HG02623 (cell line): ENCODE results near the gene GOLGA6L9.
A peak's percentile ranks its signal among the peaks of the same experiment; 100 is the strongest.
"Not testable (repeated sequence)": the region's sequence is repeated elsewhere in the genome, so short reads cannot be mapped to it uniquely, and the experiment has no call there.

Experiments used
- ATAC-seq: cut with Tn5 transposase; IDR thresholded peaks from one replicate; pipeline ENCODE4 v1.9.1; 2021; ENCODE audit warnings: moderate library complexity; ENCODE audit not compliant: unreplicated experiment

Gene GOLGA6L9

DNA sequence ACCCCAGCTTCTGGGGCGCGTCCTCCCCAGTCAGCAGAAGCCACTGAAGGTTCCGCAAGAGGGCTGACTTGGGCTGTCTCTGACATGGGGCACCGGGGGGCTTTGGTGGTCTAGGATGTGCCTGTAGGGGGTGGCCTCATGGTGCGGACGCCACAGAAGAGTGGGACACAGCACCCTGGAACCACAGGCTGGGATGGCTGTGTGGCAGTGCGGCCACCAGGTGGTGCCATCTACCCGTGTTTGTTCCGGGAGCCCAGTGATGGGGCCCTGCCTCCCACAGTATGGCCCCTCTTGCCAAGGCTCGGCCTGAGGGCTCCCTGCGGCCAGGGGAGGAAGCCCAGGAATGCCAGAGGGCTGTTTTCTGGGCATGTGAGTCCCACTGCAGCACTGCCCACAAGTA is 38.6 kb downstream of the GOLGA6L9 start:
- peak; percentile 71 for ATAC-seq

DNA sequence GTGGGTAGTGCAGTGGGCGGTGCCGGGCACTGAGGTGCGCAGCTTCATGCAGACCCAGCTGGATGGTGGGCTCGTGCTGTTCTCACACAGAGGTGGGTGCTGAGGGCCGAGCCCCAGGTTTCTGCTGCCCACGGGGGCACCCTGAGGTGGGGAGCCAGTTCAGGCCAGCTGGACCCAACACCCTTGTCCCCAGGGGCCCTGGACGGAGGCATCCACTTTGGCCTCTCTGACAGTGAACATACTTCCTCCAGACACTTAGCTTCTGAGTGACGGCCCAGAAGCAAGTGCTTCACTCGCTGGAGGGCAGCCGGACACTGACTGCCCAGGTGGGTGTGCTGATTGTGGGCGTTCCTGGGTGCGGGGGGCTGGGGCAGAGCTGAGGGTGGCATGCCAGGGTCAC is 39.8 kb downstream of the GOLGA6L9 start:
- not testable (repeated sequence) for ATAC-seq

DNA sequence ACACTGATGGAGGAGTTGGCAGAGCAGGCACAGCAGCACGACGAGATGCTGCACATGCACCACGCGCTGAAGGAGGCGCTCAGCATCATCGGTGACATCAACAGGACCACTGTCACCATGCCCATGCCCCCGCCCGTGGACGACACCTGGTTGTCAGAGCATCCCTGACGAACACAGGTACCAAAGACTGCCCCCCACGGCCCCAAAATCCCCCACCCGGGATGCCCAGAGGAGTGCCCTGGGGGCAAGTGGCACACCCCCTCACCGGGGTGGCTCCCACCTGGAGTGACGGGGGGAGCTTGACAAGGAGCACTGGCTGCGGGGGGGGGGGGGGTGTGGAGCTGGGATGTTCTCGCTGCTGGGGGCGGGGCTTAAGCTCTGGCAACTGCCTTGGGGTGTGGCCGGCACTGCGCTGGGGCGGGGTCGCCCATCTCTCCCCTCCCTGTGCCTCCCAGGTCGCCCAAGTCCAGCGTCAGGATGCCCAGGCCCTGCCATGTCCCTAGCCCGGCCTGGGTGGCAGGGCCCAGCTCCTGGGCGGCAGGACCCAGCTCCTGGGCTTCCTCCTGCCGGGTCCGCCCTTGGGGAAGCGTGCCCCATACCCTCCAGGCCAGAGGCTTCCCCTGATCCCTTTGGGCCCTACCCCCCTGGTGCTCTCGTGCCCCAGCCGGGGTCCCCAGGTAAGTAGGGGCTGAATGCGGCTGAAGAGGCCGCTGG is 42.8 kb downstream of the GOLGA6L9 start:
- ATAC-seq: not testable (repeated sequence)

DNA sequence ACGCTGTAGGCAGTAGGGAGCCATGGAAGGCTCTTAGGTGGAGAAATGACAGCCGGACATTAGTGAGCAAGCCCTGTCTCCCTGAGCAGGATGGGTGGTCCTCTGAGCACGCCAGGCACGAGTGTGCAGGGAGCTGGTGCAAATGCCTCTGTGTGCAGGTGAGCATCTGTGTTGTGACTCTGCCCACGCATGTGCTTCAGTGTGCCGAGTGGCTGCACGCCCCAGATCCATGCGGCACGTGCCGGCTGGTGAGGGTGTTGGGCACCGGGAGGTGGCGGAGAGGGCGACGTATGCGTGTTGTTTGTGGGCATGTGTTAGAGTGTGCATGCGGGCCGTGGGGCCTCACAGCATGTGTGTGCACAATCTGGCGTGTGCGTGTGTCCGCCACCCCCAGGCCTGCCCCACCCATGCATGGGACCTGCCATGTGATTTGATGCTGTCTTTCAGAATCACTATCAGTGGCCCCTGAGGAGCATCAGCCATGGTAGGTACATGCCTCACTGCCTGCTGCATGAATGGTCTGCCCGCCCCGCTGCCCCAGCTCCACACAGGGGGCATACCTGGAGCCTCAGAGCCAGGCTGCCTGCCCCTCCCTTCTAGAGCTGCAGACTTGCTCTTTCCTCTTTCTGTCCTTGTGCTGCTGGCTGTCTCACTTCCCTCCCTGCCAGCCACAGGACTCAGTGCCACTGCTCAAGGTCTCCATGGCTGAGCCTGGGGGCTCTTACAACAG is 45.1 kb downstream of the GOLGA6L9 start:
- not testable (repeated sequence) for ATAC-seq

DNA sequence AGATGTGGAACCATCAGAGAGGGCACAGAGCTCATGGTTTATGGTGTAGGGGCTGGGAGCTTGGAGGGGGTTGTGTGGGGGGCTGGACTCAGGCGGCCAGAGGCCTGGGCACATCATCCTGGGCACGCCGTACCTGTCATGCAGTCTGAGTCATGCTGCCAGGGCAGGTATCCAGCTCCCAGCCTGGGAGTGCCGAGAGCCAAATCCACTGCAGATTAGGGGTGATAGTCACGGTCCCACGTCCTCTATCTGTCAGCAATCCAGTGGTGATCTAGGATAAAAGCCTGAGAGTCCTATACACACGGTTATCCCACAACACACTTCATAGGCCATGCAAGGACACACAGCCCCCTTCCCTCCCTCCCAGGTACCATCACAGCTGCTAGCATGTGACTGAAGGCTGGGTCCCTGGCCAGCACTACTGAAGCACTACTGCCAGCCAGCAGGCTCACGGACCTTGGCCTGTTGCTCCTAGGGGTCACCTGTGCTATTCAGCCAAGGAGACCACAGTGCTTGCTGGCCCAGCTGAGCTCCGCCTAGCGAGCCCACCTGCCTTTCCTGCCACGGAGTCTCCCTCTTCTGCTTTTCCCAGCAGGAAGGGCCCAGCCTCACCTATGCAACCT is 45.8 kb downstream of the GOLGA6L9 start:
- not testable (repeated sequence) for ATAC-seq

DNA sequence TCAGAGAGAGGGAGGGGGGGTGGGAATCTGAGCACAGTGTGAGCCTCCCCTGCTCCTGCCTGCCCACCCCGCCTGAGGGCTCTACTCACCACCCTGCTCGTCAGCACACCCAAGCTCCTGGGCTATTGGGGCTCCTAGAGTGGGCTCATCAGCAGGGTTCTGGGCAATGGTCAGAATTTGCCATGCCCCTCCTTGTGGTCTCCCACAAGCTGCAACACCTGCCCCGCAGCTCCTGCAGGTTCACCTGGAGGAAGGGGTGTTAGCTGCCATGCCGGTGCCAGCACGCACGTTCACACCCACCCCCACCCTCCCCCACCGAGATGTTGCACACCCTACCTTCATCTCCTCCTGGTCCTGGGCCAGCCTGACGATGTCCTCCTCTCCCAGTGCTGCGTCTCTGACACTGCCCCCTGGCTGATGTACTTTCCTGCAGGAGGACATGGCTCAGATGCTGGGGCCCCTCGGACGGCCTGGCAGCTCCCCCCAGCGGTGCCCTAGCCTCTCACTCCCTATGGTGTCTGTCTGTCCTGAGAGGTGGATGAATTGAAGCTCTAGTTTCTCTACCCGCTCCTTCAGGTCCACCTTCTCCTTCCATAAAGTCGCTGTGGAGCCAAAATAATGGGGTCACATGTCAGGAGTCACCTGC is 47.2 kb downstream of the GOLGA6L9 start:
- not testable (repeated sequence) for ATAC-seq

DNA sequence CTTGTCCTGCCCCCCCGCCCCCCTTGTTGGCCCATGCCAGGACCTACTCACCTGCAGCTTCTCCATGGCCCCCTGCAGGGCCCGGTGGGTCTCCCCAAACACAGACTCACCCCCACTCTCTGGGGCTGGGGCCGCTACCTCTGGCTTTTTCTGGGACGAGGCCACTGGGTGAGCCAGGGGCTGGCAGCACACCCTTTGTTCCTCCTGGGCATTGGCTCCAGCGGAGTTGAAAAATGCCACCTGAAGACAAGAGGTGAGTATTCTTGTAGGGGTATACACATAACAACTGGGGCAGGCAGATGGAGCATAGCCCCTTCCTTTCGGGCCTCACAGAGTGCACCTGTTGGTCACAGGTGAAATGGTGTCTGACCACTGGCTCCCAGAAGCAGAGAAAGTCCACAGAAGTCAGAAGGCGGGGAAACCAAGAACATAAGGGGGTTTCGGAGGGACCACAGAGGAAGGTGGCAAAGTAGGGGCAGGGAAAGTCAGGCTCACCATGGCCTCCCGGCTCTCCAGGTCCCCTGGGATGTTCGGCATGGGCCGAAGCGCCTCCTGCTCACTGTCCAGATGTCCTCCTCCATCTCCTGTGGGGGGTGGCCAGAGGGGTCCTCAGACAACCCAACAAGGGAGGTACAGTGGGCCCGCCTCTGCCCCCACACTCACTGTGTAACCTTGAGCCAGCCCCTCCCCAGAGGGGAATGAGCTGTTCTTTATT is 47.9 kb downstream of the GOLGA6L9 start:
- ATAC-seq: not testable (repeated sequence)
